OCI-LY3 (cell line): ENCODE data around the gene TXNDC5.

Experiments
- CTCF ChIP-seq: fragments of 200-600, 300-600 bp; sonication (generic); IDR thresholded peaks from 2 replicates; pipeline ENCODE4 v1.5.1; 2014; ENCODE audit warnings: antibody characterized with exemption, low read length, low read depth
- EZH2phosphoT487 ChIP-seq: fragments of 200-600 bp; shearing (Covaris generic); IDR thresholded peaks from 2 replicates; pipeline ENCODE4 v1.6.1; 2018; ENCODE audit warnings: antibody characterized with exemption, mixed run types, low read depth

GRCh38 chr6:7900621-7901020 lies 10.0 kb downstream of the TXNDC5 start:
- TF ChIP-seq CTCF (no peak), EZH2phosphoT487 (no peak)
